ENCODE data around the gene BTG2.

BTG2 gene

DNA sequence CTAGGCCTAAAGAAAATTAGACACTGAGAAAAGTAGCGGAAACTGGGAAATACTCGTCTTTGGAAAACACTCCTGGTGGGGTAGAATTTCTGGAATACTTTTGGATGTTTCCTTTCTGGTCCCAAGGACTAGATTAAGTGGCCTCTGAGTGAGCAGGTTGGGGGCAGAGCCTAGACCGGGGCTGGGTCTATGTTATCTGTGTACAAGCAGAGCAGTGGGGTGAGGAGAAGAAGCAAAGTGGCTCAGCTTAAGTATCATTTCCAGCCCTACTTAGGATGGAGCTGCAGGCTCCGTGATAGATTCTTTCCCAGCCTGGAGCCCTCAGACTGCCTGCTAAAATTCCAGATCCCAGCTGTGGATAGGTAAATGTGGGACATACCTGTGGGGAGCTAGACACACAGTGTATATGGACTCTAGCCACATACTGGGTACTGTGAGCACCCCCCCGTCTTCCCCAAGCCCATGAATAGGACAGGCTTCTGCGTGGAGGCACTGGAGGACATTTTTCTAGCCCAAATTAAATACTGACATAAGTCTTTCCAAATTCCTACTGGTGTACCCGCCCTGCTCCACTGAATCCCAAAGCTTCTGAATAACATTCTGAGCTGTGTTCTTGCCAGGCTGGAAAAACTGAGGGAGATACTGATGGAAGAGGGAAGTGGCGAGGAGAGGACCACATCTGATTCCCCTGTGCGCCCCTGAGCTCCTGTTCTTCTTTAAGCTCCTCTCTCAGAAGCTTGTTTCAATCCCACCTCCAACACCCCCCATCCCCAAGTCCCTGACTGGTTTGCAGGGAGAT is 38.8 kb downstream of the BTG2 start:
- no peak overlapping the region for H3K27ac ChIP-seq
- no peak for TF ChIP-seq ZFX (IDR thresholded peaks at IDR 0.05; ENCODE audit: borderline replicate concordance)

DNA sequence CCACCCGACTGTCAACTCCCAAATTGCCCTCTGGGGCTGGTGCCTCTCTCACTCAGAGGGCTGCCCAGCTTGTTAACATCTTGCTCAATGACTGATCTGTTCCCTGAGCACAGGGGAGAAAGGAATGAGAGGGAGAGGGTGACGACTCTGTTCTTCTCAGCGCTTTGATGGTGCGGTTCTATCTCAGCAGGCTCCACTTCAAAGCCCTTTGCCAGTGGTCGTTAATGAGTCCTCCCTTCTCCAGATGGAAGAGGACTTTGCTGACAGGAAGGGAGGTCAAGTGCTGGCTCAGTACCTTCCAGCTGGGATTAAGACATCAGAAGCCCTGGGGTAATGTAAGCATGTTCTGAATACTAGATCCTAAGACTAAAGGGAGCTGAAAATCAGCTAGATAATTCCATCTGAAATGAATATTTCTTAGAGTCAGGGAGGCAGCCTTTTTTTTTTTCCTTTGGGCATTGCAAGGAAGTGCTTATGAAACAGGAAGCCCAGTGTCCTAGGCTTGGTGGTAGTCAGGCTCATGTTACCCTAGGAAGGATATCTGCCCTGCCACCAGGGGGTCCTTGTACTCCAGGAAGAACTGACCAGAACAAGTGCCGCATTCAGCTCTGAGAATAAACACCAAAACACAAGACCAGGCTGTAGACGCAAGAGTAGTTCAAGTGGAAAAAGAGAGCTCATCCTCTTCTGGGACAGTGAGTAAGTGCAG is 40.9 kb downstream of the BTG2 start:
- no peak overlapping the region for H3K27ac ChIP-seq
- TF ChIP-seq CTCF (IDR thresholded peaks at IDR 0.05) = 0 out of 2 replicates have a peak, but pooled peaks have one; percentile 10
- TF ChIP-seq ZFX (IDR thresholded peaks at IDR 0.05; ENCODE audit: borderline replicate concordance) = no peak

GRCh38 chr1:203346769-203347102 is 41.4 kb downstream of the BTG2 start:
- TF ChIP-seq ZFX (IDR thresholded peaks at IDR 0.05; ENCODE audit: borderline replicate concordance) (no peak), CTCF (IDR thresholded peaks at IDR 0.05) (no peak)
- no peak overlapping the region for H3K27ac ChIP-seq

- TF ChIP-seq ZFX (IDR thresholded peaks at IDR 0.05; ENCODE audit: borderline replicate concordance) (no peak), CTCF (IDR thresholded peaks at IDR 0.05) (no peak)
- H3K27ac ChIP-seq = no peak overlapping the region
Measured at GRCh38 chr1:203349166-203349565, 43.8 kb downstream of the BTG2 start.

GRCh38 chr1:203349773-203350524 is 44.6 kb downstream of the BTG2 start:
- TF ChIP-seq CTCF (IDR thresholded peaks at IDR 0.05) (no peak), ZFX (IDR thresholded peaks at IDR 0.05; ENCODE audit: borderline replicate concordance) (no peak)
- no peak overlapping the region for H3K27ac ChIP-seq

- H3K27ac ChIP-seq = no peak within 1 kb of the TSS
- no peak for TF ChIP-seq ZFX (IDR thresholded peaks at IDR 0.05; ENCODE audit: borderline replicate concordance)
- peak; percentile 43 for TF ChIP-seq CTCF (IDR thresholded peaks at IDR 0.05)
Measured at GRCh38 chr1:203351037-203351625, 45.8 kb downstream of the BTG2 start, which contains the start of gene FMOD. TSS of gene FMOD (minus strand) at chr1:203351122. CDS start at chr1:203348270, 2,852 bp downstream.

DNA sequence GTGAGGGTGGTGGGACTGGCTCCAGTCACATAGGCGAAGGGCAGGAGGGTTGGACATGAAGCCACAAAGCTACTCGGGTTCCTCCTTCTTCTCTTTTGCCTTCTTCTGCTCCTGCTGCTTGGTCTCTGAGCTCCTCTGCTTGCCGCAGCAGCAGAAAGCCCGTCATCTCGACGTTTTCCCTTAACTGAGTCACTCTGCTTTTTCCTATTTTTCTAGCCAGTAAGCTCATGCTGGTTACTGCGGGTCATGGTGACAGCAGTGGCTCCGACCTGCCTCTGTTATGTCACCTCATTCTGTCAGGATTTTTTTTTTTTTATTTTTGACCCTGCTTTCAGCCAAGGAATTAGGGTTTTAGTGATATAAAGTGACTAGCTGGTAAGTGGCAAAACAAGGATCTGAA is 48.2 kb downstream of the BTG2 start:
- H3K27ac ChIP-seq = no peak overlapping the region
- TF ChIP-seq CTCF (IDR thresholded peaks at IDR 0.05) (no peak), ZFX (IDR thresholded peaks at IDR 0.05; ENCODE audit: borderline replicate concordance) (no peak)

Measured in 22Rv1 (cell line).